WTC11 (cell line): ENCODE results near the gene ASTN2.

Source experiments
- ESRRA ChIP-seq: sonication (generic); formaldehyde crosslinking; IDR thresholded peaks from 2 replicates; pipeline ENCODE4 v1.8.1; 2022; ENCODE audit warnings: mild to moderate bottlenecking, missing genetic modification reagents, borderline replicate concordance
- FOXK1 ChIP-seq: sonication (generic); formaldehyde crosslinking; IDR thresholded peaks from 2 replicates; pipeline ENCODE4 v1.8.0; 2022; ENCODE audit warnings: mild to moderate bottlenecking, moderate library complexity, missing genetic modification reagents
- SP1 ChIP-seq: sonication (generic); formaldehyde crosslinking; conservative IDR thresholded peaks from 2 replicates; pipeline ENCODE4 v1.8.1; 2022; ENCODE audit warnings: missing genetic modification reagents
- TF ChIP-seq, protein P1 (sequence below): fragments of 200-600 bp; IDR thresholded peaks from 2 replicates; pipeline ENCODE4 v1.8.0; 2022; ENCODE audit warnings: antibody characterized with exemption
- TF ChIP-seq, protein P2 (sequence below): sonication (generic); formaldehyde crosslinking; IDR thresholded peaks from 2 replicates; pipeline ENCODE4 v1.8.0; 2022; ENCODE audit warnings: mild to moderate bottlenecking, missing genetic modification reagents
- TF ChIP-seq, protein P3 (sequence below): sonication (generic); formaldehyde crosslinking; IDR thresholded peaks from 2 replicates; pipeline ENCODE4 v1.8.1; 2023; ENCODE audit warnings: mild to moderate bottlenecking, missing genetic modification reagents
- TF ChIP-seq, protein P4 (sequence below): sonication (generic); formaldehyde crosslinking; IDR thresholded peaks from 2 replicates; pipeline ENCODE4 v1.8.1; 2022; ENCODE audit warnings: low read depth, missing genetic modification reagents, borderline replicate concordance
- TF ChIP-seq, protein P5 (sequence below): sonication (generic); formaldehyde crosslinking; IDR thresholded peaks from 2 replicates; pipeline ENCODE4 v1.8.0; 2022; ENCODE audit warnings: mild to moderate bottlenecking, missing genetic modification reagents
- TF ChIP-seq, protein P6 (sequence below): sonication (generic); formaldehyde crosslinking; conservative IDR thresholded peaks from 2 replicates; pipeline ENCODE4 v1.8.1; 2022; ENCODE audit warnings: mild to moderate bottlenecking, missing genetic modification reagents
- TF ChIP-seq, protein P7 (sequence below): sonication (generic); formaldehyde crosslinking; IDR thresholded peaks from 2 replicates; pipeline ENCODE4 v1.8.0; 2022; ENCODE audit warnings: missing genetic modification reagents
- TF ChIP-seq, protein P8 (sequence below): sonication (generic); formaldehyde crosslinking; IDR thresholded peaks from 2 replicates; pipeline ENCODE4 v1.8.0; 2022; ENCODE audit warnings: mild to moderate bottlenecking, missing genetic modification reagents
- TF ChIP-seq, protein P9 (sequence below): sonication (generic); formaldehyde crosslinking; IDR thresholded peaks from 2 replicates; pipeline ENCODE4 v1.8.1; 2023; ENCODE audit warnings: mild to moderate bottlenecking, missing genetic modification reagents, moderate library complexity

DNA sequence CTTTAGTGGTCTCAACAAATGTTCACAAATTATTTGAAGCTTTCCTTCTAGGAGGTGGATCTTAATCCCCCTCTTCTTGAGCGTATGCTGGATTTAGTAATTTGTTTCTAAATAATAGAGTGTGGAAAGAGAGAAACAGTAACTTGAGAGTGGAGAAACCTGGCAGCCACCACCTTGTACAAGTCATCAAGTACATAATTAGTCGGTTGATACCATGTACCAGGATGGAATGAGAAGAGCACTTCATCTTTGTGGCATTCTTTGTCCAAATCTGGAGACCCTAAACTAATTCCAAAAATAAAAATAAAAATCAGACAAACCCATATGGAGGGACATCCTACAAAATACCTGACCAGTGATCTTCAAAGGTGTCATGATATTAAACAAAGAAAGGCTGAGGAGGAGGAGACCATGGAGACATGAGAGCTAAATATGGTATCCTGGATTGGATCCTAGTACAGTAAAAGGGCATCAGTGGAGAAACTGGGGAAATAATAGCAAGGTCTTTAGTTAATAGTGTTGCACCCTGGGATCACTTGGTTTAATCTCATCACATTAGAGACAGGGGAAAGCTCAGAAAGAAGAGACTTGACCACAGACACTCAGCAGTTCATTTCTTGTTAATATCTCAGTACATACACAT lies 147.9 kb downstream of the ASTN2 start:
- TF ChIP-seq FOXK1 (no peak), SP1 (CRISPR knock-in tag) (no peak), ESRRA (CRISPR knock-in tag) (no peak)
- TF ChIP-seq, protein P1, sequence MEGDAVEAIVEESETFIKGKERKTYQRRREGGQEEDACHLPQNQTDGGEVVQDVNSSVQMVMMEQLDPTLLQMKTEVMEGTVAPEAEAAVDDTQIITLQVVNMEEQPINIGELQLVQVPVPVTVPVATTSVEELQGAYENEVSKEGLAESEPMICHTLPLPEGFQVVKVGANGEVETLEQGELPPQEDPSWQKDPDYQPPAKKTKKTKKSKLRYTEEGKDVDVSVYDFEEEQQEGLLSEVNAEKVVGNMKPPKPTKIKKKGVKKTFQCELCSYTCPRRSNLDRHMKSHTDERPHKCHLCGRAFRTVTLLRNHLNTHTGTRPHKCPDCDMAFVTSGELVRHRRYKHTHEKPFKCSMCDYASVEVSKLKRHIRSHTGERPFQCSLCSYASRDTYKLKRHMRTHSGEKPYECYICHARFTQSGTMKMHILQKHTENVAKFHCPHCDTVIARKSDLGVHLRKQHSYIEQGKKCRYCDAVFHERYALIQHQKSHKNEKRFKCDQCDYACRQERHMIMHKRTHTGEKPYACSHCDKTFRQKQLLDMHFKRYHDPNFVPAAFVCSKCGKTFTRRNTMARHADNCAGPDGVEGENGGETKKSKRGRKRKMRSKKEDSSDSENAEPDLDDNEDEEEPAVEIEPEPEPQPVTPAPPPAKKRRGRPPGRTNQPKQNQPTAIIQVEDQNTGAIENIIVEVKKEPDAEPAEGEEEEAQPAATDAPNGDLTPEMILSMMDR = no peak
- TF ChIP-seq, protein P2, sequence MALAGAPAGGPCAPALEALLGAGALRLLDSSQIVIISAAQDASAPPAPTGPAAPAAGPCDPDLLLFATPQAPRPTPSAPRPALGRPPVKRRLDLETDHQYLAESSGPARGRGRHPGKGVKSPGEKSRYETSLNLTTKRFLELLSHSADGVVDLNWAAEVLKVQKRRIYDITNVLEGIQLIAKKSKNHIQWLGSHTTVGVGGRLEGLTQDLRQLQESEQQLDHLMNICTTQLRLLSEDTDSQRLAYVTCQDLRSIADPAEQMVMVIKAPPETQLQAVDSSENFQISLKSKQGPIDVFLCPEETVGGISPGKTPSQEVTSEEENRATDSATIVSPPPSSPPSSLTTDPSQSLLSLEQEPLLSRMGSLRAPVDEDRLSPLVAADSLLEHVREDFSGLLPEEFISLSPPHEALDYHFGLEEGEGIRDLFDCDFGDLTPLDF (CRISPR knock-in tag) = no peak
- TF ChIP-seq, protein P3, sequence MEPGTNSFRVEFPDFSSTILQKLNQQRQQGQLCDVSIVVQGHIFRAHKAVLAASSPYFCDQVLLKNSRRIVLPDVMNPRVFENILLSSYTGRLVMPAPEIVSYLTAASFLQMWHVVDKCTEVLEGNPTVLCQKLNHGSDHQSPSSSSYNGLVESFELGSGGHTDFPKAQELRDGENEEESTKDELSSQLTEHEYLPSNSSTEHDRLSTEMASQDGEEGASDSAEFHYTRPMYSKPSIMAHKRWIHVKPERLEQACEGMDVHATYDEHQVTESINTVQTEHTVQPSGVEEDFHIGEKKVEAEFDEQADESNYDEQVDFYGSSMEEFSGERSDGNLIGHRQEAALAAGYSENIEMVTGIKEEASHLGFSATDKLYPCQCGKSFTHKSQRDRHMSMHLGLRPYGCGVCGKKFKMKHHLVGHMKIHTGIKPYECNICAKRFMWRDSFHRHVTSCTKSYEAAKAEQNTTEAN = no peak
- TF ChIP-seq, protein P4, sequence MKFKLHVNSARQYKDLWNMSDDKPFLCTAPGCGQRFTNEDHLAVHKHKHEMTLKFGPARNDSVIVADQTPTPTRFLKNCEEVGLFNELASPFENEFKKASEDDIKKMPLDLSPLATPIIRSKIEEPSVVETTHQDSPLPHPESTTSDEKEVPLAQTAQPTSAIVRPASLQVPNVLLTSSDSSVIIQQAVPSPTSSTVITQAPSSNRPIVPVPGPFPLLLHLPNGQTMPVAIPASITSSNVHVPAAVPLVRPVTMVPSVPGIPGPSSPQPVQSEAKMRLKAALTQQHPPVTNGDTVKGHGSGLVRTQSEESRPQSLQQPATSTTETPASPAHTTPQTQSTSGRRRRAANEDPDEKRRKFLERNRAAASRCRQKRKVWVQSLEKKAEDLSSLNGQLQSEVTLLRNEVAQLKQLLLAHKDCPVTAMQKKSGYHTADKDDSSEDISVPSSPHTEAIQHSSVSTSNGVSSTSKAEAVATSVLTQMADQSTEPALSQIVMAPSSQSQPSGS (CRISPR knock-in tag) = no peak
- TF ChIP-seq, protein P5, sequence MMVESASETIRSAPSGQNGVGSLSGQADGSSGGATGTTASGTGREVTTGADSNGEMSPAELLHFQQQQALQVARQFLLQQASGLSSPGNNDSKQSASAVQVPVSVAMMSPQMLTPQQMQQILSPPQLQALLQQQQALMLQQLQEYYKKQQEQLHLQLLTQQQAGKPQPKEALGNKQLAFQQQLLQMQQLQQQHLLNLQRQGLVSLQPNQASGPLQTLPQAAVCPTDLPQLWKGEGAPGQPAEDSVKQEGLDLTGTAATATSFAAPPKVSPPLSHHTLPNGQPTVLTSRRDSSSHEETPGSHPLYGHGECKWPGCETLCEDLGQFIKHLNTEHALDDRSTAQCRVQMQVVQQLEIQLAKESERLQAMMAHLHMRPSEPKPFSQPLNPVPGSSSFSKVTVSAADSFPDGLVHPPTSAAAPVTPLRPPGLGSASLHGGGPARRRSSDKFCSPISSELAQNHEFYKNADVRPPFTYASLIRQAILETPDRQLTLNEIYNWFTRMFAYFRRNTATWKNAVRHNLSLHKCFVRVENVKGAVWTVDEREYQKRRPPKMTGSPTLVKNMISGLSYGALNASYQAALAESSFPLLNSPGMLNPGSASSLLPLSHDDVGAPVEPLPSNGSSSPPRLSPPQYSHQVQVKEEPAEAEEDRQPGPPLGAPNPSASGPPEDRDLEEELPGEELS (CRISPR knock-in tag) = no peak
- TF ChIP-seq, protein P6, sequence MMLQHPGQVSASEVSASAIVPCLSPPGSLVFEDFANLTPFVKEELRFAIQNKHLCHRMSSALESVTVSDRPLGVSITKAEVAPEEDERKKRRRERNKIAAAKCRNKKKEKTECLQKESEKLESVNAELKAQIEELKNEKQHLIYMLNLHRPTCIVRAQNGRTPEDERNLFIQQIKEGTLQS (CRISPR knock-in tag) = no peak
- TF ChIP-seq, protein P7, sequence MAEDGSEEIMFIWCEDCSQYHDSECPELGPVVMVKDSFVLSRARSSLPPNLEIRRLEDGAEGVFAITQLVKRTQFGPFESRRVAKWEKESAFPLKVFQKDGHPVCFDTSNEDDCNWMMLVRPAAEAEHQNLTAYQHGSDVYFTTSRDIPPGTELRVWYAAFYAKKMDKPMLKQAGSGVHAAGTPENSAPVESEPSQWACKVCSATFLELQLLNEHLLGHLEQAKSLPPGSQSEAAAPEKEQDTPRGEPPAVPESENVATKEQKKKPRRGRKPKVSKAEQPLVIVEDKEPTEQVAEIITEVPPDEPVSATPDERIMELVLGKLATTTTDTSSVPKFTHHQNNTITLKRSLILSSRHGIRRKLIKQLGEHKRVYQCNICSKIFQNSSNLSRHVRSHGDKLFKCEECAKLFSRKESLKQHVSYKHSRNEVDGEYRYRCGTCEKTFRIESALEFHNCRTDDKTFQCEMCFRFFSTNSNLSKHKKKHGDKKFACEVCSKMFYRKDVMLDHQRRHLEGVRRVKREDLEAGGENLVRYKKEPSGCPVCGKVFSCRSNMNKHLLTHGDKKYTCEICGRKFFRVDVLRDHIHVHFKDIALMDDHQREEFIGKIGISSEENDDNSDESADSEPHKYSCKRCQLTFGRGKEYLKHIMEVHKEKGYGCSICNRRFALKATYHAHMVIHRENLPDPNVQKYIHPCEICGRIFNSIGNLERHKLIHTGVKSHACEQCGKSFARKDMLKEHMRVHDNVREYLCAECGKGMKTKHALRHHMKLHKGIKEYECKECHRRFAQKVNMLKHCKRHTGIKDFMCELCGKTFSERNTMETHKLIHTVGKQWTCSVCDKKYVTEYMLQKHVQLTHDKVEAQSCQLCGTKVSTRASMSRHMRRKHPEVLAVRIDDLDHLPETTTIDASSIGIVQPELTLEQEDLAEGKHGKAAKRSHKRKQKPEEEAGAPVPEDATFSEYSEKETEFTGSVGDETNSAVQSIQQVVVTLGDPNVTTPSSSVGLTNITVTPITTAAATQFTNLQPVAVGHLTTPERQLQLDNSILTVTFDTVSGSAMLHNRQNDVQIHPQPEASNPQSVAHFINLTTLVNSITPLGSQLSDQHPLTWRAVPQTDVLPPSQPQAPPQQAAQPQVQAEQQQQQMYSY (CRISPR knock-in tag) = no peak
- TF ChIP-seq, protein P8, sequence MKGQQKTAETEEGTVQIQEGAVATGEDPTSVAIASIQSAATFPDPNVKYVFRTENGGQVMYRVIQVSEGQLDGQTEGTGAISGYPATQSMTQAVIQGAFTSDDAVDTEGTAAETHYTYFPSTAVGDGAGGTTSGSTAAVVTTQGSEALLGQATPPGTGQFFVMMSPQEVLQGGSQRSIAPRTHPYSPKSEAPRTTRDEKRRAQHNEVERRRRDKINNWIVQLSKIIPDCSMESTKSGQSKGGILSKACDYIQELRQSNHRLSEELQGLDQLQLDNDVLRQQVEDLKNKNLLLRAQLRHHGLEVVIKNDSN (CRISPR knock-in tag) = no peak
- TF ChIP-seq, protein P9, sequence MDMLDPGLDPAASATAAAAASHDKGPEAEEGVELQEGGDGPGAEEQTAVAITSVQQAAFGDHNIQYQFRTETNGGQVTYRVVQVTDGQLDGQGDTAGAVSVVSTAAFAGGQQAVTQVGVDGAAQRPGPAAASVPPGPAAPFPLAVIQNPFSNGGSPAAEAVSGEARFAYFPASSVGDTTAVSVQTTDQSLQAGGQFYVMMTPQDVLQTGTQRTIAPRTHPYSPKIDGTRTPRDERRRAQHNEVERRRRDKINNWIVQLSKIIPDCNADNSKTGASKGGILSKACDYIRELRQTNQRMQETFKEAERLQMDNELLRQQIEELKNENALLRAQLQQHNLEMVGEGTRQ = no peak
